C4-2B (cell line): ENCODE results near the gene MRRF.

Source experiments
- ZFX ChIP-seq: fragments of 450-650 bp; IDR thresholded peaks from 2 replicates; pipeline ENCODE4 v1.6.1; 2017
- TF ChIP-seq, protein P1 (sequence below): fragments of 450-650 bp; conservative IDR thresholded peaks from 2 replicates; pipeline ENCODE4 v1.5.1; 2017; ENCODE audit warnings: mild to moderate bottlenecking

DNA sequence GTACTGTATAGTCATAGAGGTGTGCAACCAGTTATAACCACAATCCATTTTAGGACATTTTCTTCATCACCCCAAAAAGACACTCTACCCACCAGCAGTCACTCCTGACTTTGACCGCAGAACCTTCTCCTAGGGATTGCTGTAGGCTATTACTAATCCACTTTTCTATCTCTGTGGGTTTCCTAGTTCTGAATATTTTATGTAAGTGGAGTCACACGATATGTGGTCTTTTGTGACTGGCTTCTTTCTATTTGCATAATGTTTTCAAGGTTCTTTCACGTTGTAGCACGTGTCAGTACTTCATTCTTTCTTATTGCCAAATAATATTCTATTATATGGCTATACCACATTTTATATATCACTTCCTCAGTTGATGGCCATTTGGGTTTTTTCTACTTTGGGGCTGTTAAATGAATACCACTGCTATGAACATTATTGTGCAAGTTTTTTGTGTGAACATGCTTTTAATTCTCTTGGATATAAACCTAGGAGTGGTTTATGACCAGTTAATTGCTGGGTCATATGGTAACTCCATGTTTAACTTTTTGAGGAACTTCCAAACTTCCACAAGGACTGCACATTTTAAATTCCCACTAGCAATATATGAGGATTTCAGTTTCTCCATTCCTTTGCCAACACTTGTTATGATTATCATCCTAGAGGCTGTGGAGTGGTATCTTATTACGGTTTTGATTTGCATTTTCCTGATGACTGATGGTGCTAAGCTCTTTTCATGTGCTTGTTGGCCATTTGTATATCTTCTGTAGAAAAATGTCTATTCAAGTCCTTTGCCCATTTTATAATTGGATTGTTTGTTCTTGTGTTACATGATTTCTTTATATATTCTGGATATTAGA, 37.8 kb downstream of the MRRF start:
- TF ChIP-seq ZFX: no peak
- TF ChIP-seq, protein P1, sequence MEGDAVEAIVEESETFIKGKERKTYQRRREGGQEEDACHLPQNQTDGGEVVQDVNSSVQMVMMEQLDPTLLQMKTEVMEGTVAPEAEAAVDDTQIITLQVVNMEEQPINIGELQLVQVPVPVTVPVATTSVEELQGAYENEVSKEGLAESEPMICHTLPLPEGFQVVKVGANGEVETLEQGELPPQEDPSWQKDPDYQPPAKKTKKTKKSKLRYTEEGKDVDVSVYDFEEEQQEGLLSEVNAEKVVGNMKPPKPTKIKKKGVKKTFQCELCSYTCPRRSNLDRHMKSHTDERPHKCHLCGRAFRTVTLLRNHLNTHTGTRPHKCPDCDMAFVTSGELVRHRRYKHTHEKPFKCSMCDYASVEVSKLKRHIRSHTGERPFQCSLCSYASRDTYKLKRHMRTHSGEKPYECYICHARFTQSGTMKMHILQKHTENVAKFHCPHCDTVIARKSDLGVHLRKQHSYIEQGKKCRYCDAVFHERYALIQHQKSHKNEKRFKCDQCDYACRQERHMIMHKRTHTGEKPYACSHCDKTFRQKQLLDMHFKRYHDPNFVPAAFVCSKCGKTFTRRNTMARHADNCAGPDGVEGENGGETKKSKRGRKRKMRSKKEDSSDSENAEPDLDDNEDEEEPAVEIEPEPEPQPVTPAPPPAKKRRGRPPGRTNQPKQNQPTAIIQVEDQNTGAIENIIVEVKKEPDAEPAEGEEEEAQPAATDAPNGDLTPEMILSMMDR: no peak
